ENCODE measurements around the gene GPR4.

DNA sequence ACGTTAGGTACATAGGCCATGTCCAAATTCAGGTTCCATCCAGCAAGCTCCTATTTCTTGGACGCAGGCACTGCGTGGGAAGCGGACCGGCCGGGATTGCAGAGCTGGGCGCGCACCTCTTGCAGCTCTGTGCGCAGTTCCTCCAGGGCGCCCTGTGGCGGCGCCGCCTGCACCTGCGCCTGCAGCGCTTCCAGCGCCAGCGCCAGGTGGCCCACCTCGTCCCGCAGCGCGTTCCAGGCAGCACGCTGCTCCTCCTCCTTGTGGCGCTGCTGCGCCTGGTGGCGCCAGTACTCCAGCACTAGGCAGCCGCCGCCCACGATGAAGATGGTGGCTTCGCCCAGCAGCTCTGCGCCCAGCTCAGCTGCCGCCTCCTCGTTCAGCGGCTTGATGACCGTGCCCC is 48.5 kb downstream of the GPR4 start:
- TF ChIP-seq, protein P1, sequence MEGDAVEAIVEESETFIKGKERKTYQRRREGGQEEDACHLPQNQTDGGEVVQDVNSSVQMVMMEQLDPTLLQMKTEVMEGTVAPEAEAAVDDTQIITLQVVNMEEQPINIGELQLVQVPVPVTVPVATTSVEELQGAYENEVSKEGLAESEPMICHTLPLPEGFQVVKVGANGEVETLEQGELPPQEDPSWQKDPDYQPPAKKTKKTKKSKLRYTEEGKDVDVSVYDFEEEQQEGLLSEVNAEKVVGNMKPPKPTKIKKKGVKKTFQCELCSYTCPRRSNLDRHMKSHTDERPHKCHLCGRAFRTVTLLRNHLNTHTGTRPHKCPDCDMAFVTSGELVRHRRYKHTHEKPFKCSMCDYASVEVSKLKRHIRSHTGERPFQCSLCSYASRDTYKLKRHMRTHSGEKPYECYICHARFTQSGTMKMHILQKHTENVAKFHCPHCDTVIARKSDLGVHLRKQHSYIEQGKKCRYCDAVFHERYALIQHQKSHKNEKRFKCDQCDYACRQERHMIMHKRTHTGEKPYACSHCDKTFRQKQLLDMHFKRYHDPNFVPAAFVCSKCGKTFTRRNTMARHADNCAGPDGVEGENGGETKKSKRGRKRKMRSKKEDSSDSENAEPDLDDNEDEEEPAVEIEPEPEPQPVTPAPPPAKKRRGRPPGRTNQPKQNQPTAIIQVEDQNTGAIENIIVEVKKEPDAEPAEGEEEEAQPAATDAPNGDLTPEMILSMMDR (IDR thresholded peaks at IDR 0.05; ENCODE audit: poor library complexity) = peak; percentile 38
- no peak for TF ChIP-seq EZH2 (IDR thresholded peaks at IDR 0.05; ENCODE audit: borderline replicate concordance)

All from hepatocyte (in vitro differentiated cells).